HG03469 (cell line): ENCODE results near the gene CTU2.

Experiments used
- ATAC-seq: cut with Tn5 transposase; IDR thresholded peaks from one replicate; pipeline ENCODE4 v1.9.1; 2021; ENCODE audit warnings: mild to moderate bottlenecking, moderate library complexity, moderate number of reproducible peaks; ENCODE audit not compliant: unreplicated experiment

The CTU2 gene

DNA sequence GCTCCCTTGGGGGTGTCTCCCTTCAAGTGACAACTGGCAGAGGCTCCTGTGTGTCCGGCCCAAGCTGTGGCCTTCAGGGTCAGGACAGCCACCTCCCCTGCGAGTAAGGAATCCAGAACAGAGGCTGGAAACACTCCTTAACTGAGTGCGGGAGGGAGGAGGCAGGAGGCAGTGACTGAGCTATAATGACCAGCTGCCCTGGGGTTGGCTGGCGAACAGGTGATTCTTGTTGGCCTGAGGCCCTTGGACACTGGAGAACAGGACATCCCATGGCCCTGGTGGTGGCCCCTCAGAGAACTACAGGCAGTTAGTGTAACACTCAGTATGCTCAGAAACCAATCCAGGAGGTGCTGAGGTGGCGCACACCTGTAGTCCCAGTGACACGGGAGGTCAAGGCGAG is 10.6 kb upstream of the CTU2 start:
- ATAC-seq, result no peak

- ATAC-seq, result no peak
Measured at GRCh38 chr16:88696441-88696840, 9.9 kb upstream of the CTU2 start.

DNA sequence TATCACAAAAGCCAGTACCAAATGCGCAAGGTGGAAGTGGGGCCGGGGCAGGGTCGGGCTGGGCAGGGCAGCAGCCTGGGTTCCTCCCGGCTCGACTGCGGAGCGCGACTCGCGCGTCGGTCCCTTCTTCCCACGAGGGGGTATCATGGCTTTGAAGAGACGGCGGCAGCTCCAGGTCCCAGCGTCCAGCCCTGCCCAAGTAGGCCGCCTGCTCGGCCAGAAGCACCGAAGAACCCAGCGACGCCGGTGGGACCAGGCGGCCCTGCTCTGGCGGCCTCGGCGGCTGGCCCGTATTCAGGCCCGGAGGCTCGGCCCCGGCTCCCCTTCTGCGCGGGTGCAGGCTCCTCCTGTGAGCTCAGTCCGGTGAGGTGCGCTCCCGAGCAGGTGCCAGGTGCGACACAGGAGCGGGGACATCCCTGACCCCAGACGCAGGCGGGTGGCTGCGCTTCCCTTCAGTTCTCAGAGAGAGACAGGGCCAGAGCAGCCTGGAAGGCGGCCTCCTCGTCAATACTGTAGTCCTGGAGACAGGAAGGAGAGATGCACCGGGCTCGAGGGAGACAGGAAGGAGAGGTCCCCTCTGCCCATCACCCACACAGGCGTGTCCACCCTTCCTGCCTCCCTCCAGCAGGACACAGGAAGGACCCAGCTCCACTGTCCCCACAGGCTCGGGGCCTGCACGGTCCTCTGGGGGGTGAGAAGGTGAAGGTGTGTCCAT is 9.0 kb upstream of the CTU2 start:
- no peak for ATAC-seq

GRCh38 chr16:88697831-88698615 is 8.3 kb upstream of the CTU2 start:
- ATAC-seq, result no peak

DNA sequence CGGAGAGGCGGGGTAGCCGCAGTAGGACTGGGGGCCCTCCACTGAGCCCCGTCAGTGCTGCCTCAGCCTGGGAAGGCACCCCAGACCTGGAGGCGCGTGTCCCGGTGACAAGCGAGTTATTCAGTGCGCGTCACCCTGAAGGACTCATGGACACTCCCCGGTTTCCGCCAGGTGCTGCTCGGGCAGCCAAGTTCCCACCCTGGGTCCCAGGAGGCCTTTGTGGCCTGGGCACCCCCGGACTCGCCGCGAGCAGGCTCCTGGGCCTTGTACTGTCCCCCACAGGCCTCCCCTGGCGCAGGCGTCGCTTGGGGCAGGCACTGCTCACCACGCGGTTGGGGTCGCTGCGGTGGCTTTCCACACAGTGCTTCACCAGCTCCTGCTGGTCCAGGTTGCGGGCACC is 7.7 kb upstream of the CTU2 start:
- ATAC-seq, result no peak

- no peak for ATAC-seq
Measured at GRCh38 chr16:88699180-88699579, 7.1 kb upstream of the CTU2 start.

DNA sequence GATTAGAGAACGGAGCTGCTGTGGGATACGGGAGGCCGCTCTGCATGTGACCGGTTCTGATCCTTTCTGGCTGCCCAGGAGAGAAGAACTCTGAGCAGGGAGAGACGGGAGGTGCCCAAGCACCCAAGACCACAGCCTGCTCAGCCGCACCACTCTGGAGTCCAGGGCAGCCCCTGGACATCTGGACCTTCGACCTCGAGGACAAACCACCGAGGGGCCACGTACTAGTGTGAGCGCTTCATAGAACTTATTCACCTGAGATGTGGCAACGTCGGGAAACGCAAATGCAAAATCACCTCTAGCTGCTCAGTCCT is 6.0 kb upstream of the CTU2 start:
- ATAC-seq, result no peak

GRCh38 chr16:88700636-88701482 is 5.4 kb upstream of the CTU2 start:
- no peak for ATAC-seq

GRCh38 chr16:88701581-88702370 is 4.5 kb upstream of the CTU2 start:
- ATAC-seq, result no peak

DNA sequence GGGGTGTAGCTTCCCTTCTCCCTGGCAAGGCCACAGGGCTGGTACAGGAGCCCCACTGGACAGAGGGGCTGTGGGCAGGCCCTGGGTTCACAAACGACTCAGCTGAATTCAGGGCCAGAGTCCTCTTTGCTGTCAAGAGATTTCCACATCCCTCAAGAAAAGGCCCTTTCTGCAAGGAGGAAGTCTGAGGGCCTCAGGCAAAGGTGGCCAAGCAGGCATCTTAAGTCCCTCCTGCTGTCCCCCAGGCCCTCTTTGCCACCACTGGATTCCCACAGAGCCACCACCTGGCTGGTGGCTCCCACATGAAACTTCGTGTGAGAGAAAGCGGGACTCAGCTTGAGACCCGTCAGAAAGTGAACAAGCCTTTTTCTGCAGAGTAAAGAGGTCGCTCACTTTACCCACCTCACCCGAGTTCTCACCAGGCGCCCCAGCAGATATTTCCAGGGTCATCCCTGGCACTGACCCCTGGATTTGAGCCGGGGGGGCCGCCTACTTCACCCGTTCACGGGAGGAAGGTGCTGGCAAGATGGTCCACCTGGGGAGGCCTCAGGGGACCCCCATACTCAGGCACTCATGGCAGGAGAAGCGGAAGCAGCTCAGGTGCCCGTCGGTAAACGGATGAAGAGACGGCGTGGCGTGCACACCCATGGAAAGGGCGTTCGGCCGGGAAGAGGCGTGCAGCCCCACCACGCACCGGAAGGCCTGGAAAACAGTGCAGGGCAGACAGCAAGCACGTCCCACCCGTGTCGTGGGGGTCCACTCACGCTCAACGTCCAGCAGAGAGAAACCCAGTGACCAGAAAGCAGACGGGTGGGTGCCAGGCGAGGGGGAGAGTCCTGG is 3.7 kb upstream of the CTU2 start:
- ATAC-seq, result no peak

- ATAC-seq, result no peak
Measured at GRCh38 chr16:88703486-88704309, 2.6 kb upstream of the CTU2 start.

GRCh38 chr16:88705076-88705684 is 1.1 kb upstream of the CTU2 start:
- ATAC-seq, result no peak

GRCh38 chr16:88705801-88706228 is 488 bp upstream of the CTU2 start:
- ATAC-seq, result peak; percentile 13

GRCh38 chr16:88706965-88707826 is 893 bp downstream of the CTU2 start:
- no peak for ATAC-seq

DNA sequence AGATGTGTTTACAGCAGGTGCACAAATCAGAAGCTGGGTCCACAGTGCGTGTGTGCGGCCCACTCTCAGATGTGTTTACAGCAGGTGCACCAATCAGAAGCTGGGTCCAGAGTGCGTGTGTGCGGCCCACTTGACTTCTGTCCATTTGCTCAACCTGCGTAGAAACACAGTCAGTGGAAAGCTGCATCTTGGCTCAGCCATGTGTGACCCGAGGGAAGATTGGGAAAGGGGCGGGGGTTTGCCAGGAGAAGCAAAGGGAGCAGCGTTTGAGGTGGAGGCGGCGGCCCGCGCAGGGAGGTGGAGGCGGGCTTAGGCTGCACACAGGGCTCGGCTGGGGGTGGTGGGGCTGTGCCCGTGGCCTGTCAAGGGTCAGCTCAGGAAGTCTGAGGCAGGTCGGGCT is 4.3 kb downstream of the CTU2 start:
- ATAC-seq, result no peak

DNA sequence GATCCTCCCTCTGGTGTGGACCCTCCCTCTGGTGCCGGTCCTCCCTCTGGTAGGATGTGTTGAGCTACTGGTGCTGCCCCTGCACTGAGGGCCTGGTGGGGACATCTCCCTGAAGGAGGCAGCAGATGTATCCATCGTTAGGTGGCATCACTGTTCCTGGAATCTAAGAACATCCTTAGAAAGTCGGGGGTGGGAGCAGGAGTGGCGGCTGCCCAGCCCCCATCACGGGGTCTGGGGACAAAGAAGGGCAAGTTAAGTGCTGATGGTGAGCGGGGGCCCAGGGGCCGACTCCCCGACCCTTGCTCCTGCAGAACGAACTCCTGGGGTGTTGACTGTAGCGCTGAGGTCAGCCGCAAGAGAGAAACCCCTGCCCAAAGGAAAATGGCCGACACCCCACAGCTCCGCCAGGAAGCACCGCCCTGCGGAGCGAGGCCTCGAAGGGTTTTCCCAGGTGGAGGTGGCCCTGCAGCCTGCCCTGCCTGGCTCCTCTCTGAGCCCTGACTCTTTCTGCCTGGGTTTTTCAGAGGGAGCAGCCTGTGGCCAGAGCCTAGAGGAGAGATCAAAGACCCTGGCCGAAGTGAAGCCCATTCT is 5.5 kb downstream of the CTU2 start:
- ATAC-seq, result no peak

DNA sequence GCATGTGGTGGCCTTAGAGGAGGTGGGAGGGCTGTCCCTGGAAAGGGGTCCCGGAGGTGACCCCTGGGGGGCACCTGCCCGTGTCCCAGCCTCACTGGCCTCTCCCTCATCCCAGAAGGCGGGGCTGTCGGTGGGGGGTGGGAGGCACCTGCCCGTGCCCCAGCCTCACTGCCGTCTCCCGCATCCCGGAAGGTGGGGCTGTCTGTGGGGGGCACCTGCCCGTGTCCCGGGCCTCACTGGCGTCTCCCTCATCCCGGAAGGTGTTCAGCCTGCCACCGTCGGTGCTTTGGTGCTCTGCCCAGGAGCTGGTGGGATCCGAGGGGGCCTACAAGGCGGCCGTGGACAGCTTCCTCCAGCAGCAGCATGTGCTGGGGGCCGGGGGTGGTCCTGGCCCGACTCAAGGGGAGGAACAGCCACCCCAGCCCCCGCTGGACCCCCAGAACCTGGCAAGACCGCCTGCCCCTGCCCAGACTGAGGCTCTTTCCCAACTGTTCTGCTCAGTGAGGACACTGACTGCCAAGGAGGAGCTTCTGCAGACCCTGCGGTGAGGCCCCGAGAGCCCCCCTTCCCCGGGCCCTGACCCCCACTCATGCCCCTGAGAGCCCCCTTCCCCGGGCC is 6.2 kb downstream of the CTU2 start:
- ATAC-seq, result no peak
